GM19372 (cell line): ENCODE results near the gene ARL17B.
"Not testable (repeated sequence)": the region's sequence is repeated elsewhere in the genome, so short reads cannot be mapped to it uniquely, and the experiment has no call there.

Experiments used
- ATAC-seq: cut with Tn5 transposase; IDR thresholded peaks from one replicate; pipeline ENCODE4 v1.9.1; 2021; ENCODE audit warnings: mild to moderate bottlenecking, low read depth, moderate library complexity; ENCODE audit not compliant: unreplicated experiment

Gene ARL17B

DNA sequence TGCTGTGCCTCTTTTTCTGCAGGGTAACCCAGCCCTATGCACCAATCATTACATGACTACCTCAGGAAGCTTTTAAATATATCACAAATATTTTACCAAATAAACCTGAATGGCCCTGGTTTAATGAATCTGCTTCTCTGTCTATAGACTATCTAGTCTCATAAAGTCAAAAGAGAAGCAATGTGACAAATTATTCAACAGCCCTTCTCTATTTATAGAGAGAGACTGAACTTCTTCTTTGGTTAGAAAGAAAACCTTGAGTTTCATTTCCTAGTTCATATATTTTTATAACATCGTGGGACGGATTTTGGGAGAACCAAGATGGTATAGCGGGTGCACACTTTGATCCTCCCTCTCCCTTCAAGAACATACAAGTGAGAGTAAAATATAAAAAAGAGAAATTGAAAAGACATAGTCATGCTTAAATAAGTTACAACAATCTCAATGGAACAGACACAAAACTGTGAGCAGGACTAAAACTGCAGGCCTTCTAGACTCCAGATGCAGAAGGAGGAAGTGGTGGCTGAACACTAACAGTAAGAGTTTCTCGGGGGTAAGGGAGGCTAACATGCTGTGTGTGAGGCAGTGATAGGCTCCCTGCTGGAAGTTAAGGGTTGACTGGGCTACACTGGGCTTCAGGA is 70.5 kb downstream of the ARL17B start:
- ATAC-seq, result peak; percentile 78

DNA sequence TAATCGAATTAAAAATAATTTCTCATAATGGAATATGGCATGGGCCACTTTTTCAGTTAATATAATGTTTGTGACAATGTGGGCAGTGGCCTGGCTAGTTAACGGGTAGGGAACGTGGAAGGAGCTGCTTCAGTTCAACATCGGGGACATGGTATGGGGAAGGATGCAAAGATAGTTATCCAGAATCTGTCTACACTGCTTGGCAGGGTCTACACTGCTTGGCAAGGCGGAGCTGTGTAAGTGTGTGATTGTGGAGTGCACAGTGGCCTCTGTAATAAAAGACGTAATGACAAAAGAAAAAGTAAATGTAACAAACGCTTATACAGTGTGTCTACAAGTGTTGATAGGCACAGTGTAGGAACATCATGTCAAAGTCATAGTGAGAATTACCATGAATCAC is 74.0 kb downstream of the ARL17B start:
- not testable (repeated sequence) for ATAC-seq

DNA sequence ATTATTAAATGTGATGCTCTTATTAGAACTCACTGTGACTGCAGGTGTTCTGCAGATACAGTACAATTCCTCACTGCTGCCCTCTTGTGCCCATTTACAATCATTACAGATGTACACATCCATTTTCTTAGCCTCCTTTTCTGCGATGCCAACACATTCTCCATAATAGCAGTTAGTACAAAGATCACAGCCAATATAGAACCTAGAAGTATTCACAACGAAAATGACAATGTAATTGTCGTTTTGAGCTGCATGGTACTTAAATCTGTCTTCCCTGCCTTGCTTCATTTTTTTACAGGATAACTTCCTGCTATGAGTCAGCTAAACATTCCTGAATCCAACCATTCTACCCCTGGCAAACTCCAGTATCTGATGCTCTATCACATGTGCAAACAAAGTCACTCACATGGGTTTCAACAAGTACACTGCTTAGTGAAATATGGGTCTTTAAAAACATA is 74.8 kb downstream of the ARL17B start:
- not testable (repeated sequence) for ATAC-seq

DNA sequence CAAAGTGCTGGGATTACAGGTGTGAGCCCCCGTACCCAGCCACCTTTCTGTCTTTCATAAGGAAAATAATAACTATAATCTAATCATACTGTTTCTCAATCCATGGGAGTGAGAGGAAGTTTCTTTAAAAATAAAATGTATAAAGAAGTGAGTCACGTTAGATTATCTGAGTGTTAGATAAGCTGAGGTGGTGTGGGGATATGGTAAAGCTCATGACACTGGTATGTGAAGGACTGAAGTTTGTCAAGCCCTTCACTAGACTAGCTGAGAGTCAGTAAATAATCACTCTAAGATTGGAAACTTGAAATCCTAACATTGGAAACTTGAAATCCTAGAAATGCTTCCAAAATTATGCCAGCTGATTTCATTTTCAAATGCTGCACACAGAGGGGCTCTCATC is 76.1 kb downstream of the ARL17B start:
- ATAC-seq, result not testable (repeated sequence)

DNA sequence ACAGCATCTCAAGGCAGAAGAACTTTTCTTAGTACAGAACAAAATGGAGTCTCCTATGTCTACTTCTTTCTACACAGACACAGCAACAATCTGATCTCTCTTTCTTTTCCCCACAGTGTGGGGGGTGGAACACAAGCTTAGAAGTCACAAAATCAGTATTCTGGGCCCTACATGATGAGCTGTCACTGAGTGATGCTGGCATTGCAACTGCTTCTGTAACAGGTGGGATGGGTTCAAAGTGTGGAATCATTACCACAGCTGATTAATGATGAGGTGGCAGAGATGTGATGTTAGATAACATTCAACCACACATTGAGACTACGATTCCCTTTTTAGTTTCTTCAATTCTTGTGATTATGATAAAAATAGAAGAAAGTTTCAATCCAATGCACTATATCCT is 77.1 kb downstream of the ARL17B start:
- not testable (repeated sequence) for ATAC-seq

DNA sequence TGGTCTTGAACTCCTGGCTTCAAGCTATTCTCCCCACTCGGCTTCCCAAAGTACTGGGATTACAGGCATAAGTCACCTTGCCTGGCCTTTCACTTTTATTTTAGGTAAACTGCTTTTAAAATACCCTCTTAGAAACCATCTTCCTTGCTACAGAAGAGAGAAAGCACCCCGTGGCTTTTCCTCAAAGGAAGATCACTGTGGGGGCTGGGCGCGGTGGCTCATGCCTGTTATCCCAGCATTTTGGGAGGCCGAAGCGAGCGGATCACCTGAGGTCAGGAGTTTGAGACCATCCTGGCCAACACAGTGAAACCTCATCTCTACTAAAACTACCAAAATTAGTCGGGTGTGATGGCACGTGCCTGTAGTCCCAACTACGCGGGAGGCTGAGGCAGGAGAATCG is 78.9 kb downstream of the ARL17B start:
- not testable (repeated sequence) for ATAC-seq

DNA sequence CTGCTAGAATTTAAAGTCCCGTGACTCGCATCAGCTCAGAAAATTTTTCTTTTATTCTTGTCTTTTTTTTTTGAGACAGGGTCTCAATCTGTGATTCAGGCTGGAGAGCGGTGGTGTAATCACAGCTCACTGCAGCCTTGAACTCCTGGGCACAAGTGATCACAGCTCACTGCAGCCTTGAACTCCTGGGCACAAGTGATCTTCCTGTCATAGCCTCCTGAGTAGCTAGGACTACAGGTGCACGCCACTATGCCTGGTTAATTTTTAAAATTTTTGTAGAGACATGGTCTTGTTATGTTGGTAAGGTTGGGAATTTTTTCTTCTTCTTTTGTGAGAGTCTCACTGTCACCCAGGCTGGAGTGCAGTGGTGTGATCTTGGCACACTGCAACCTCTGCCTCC is 80.2 kb downstream of the ARL17B start:
- ATAC-seq, result not testable (repeated sequence)

DNA sequence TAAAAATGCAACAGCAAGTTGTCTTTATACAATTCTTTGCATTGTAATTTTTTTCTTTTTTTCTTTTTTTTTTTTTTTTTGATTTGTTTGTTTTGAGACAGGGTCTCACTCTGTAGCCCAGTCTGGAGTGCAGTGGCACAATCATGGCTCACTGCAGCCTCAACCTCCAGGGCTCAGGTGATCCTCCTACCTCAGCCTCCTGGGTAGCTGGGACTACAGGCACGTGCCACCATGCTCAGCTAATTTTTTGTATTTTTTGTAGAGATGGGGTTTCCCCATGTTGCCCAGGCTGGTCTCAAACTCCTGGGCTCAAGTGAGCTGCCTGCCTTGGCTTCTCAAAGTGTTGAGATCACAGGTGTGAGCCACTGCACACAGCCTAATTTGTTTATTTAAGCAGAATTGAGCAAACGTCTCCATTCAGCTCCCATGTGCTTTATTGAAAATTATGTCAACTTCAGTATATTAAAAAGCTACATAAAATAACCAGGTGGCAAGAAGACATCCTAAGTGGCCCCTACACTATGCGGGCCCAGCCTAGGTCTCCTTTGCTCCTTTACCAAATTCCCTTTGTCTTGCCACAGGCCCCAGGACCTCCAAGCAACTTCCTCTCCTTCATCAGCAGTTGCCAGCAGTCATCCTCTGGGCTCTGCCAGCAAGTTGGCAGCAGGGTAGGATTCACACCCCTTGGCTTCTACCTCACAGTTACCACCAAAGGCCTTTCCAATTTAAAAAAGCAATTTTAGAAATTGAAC is 84.7 kb downstream of the ARL17B start:
- not testable (repeated sequence) for ATAC-seq

DNA sequence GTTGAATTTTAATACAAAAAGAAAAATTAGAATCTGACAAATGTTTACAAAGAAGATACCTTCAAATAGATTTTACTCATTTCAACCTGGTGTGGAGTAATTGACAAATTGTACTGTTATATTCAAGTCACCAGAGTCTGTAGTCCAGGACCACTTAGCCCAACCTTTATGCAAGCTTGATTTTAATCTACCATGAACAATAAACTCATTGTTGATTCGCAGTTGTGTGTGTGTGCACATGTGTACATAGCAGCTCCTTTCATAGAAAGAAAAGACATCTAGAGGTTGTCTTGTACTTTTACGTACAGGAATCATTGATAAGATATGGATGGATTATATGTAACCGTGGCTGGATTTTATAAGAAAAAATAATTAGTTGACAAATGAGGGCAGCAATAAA is 87.3 kb downstream of the ARL17B start:
- no peak for ATAC-seq

DNA sequence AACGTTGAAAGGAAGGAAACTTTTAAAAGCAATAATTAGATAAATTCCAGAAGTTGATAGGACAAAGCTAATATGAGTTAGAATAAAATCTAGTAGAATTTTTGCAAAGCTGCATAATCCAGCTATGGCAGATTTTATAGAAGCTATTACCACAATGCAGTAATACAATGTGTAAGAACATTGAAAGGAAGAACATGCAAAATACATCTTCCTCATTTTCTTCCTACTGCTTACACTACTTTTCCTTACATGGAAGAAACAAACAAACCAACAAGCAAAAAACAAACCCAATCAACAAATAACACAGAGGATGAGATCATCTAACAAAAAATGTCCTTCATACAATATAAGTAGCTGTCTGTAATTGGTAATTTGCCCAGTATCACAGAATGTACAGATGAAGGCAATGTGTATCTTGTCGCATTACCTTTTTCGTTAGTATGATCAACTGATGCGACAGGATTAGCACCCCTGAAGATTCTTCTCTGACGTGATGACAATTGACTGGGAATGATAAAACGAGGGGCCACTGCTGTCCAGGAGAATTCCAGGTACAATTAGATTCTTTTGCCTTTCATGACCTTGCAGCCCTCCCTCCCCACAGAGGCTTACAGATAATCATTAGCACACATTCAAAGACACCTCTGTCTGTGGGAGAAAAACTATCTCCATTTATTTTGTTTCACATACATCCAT is 87.9 kb downstream of the ARL17B start:
- no peak for ATAC-seq

DNA sequence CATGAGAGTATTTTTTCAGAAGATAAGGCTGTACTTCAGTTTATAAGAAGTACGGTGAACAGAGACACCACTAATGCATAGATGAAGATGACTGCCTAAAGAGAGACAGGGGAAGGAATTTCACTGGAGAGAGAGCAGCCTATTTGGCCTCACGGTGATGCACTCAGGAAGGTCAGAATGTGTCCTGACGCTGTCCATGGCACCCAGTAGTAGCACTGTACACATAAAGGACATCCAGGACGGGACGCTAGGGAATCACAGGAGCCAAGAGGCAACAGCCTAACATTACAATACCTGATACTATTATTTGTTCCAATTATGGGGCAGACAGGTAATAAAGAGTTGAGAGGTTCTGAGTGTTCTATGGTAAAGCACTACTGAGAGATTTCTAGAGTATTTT is 91.5 kb downstream of the ARL17B start:
- ATAC-seq, result no peak

DNA sequence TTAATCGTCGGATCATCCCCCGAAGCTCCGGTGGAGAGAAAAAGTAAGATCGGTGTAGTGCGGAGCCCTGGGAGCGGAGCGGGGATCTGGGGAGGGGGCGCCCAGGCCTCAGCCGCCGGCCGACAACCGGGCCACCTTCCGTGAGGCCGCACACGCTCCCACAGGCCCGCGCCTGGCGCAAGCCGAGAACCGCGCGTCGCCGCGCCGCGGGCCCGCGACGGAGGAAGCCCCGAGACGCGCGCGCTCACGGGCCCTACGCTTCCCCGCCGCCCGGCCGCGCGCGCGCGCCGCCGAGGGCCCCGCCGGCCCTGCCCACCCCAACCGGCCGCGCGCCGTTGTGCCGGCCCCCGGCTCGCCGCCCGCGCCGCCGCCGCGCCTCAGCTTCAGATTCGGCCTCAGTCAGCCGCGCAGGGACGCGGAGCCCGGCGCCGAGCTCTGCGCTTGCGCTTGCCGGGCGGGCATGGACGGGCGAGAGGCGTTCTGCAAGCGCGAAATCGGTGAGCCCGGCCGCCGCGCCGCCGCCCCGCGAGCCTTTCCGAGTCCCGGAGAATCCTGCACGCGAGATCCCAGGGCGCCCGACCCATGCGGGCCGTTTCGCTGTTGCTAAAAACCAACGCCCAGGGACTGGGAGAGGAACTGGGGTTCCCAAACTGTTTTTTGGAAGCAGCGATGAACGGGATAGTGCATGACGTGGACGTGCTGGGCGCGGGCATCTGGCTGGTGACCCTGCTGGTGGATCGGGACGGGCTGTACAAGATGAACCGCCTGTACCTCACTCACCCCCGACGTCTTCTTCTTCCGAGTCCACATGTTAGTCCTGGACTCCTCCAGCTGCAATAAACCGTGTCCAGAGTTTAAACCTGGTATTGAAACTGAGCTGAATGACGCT is 94.7 kb downstream of the ARL17B start:
- ATAC-seq, result peak; percentile 85

DNA sequence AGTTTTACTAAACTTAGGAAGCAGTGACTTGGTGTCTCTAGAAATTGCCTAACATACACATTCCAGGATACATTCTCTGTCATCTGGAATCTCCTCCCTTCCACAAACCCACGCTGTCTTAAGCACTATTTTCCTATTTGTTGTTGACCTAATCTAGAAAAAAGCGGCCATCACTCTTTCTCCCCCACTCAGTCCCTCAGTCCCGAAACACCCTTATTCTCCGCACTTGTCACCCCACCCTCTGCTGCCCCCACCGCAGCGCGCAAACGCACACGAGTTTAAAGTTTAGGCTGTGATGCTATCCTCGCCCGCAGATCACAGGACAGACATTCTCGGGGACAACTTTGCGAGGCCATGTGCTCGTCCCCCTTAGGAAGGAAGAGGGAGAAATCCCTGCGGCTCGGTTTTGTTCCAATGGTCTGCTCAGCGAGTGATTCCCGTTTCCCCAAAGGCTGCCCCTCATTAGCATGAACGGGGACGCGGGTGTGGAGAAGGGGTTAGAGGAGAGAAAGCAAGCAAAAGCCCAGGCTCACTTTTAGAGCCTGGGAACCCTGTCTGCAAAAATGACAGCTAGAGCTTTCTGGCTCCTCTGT is 95.4 kb downstream of the ARL17B start:
- ATAC-seq, result not testable (repeated sequence)

DNA sequence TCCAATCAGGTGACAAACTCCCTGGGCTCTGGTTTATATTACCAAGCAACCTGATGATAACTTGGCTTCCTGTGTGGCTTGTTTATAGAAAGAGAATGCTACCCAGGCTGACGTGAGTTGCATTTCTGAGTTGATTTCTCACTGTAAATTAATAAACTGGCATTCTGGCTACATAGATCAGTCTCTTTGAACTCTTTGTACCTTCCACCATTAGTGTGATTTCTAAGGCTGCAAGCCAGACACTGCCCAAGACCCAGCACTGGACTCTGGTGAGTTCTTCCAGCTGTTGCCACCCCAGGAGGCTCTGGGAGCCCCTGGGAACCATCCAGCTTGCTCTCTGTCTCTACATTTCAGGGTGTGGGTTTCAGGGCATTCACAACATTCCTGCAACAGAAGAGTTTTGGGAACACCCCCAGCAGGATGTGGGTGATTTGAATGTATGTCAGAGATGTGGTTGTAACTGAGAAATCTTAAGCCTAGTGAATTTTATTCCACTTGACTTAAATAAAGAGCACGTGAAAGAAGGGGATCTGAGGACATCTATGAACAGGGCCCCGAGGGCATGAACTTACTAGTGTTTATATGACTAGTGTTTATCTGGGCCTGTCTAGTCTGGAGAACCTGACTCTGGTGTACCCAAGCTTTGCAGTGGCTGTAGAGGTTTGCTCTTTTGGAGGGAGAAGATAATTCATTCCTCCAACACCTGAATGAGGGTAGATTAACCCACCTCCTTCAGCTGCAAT is 96.9 kb downstream of the ARL17B start:
- ATAC-seq, result no peak

DNA sequence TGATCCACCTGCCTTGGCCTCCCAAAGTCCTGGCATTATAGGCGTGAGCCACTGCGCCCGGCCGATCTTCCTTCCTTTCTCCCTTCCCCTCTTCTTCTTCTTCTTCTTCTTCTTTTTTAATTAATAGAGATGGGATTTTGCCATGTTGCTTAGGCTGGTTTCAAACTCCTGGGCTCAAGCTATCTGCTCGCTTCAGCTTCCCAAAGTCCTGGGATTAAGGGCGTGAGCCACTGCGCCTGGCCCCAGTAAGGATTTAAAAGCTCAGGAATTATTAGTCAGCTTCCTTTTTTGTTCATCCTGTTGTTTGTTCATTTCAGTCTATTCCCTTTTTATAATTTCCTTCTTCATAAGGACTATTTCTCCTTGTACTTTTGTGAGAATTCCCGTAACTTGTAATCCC is 99.3 kb downstream of the ARL17B start:
- ATAC-seq, result no peak

DNA sequence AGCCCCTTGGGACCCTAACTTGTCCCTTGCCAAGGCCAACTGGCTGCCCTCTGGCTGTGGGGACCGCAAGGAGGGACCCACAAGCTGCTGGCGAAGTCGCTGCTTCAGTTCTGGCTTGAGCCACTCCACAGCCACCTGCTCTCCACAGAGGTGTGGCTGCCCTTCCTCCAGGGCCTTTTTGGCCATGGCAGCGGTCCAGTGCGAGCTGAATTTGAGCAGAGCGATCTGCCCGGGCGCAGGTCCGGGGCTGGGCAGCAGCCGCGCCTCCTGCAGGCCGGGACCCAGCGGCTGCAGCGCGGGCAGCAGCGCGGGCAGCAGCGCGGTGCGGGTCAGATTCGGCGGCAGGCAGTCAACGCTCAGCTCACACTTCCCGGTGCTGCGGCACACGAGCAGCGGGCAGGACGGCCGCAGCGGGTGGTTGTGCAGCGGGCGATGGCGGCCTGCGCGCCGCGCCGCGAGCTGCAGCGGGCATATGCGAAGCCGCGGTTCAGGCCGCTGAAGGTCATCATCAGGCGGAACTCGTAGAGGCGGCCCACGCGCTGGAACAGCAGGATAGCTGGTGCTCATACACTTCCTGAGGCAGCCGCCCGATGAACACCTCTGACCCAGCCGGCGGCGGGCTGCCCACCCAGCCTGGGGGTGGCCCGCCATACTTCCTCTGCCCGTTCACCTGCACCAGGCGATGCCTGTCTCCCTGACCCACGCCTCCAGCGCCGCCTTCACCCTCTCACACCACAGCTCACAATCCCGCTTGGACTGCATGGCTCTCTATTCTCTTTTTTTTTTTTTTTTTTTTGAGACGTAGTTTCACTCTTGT is 101.5 kb downstream of the ARL17B start:
- not testable (repeated sequence) for ATAC-seq

DNA sequence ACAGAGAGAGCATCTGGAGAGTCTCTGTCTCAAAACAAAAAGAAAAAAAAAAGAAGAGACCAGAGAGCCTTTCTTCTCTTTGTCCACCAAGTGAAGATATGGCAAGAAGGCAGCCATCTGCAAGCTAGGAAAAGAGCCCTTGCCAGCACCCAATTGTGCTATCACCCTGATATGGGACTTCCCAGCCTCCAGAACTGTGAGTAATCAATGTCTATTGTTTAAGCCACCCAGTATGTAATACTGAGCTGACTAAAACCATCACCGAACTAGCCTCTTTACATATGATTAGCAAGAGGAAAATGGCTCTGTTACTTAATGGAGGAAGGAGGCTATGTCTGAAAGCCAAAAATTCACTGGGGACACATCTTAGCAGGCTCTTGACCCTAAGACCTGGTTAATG is 105.2 kb downstream of the ARL17B start:
- not testable (repeated sequence) for ATAC-seq

DNA sequence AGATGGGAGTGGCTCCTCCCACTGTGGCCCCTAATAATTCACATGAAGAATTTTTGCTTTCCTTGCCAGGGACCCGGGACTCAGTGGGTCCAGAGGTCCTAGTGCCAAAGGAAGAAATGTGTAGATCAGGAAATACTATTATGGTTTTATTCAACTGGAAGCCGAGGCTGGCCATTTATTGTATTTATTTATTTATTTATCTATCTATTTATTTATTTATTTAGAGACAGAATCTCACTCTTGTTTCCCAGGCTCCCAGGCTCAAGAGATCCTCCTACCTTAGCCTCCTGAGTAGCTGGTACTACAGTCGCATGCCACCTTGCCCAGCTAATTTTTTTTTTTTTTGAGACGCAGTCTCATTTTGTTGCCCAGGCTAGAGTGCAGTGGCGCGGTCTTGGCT is 107.4 kb downstream of the ARL17B start:
- ATAC-seq, result not testable (repeated sequence)

DNA sequence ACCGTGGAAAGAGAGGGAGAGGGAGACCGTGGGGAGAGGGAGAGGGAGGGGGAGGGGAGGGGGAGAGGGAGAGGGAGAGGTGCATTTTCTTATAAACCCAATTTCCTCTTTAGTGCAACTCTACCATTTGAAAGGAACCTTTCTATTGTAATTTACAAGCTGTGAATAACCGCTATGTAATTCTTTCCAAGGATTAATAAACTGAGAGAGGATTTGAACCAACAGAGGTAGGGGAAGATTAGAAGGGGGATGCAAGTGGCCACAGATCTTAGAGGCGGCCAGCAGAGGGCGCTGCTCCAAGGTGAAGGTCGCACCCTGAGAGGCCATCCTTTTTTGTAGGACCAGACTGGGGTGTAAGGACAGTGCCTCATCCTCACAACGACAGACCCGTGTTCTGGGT is 107.8 kb downstream of the ARL17B start:
- ATAC-seq, result not testable (repeated sequence)
